Lower leg skin (tissue), 4 donors: ENCODE data around the gene CDX1. TPM values are rescaled to one million over a fixed set of nuclear protein-coding genes. Genes with fewer than 3 reads are reported as not detected.

ENCODE experiments used
- DNase-seq, 2 donors: peaks; one replicate each; pipeline ENCODE4 v3.0.0-alpha.2; 2019; ENCODE audit warnings: low spot score in 2 of 2
- H3K4me3 ChIP-seq: fragments of 200-600 bp; sonication (generic); 2 replicates; pipeline ENCODE4 v1.5.1; 2017; ENCODE audit warnings: mild to moderate bottlenecking, low read depth; ENCODE audit not compliant: poor library complexity, severe bottlenecking
- POLR2A ChIP-seq, 2 donors: fragments of 450-650 bp; IDR thresholded peaks; one replicate each; pipeline ENCODE4 v1.6.1; 2016 to 2017; ENCODE audit warnings: antibody characterized with exemption in 2 of 2, mild to moderate bottlenecking in 1 of 2, moderate library complexity in 1 of 2
- WGBS, 2 donors: methylation state at CpG; one replicate each; pipeline ENCODE4 v1.1.5; 2018; 5-methylcytosine and 5-hydroxymethylcytosine counted together
- intact Hi-C: fragments of 100-400 bp; cut with DNase I; formaldehyde crosslinking; loops from one replicate; pipeline ENCODE4 v1.15.0; 2023; ENCODE audit warnings: low total_unique reads
- total RNA-seq, 4 donors: library from RNA; depleted of rRNA; stranded (reverse); fragments of >200 nt; gene quantifications; one replicate each; pipeline ENCODE4 v1.1.0, GENCODE V29; 2016
- TF ChIP-seq, protein P1 (sequence below), 3 donors: fragments of 450-650 bp; IDR thresholded peaks; one replicate each; pipeline ENCODE4 v1.5.1; 2016; ENCODE audit warnings: antibody characterized with exemption in 3 of 3, mild to moderate bottlenecking in 3 of 3, moderate library complexity in 2 of 3

Gene CDX1
- total RNA-seq, 4 donors from 2014 or later, result not detected

DNA sequence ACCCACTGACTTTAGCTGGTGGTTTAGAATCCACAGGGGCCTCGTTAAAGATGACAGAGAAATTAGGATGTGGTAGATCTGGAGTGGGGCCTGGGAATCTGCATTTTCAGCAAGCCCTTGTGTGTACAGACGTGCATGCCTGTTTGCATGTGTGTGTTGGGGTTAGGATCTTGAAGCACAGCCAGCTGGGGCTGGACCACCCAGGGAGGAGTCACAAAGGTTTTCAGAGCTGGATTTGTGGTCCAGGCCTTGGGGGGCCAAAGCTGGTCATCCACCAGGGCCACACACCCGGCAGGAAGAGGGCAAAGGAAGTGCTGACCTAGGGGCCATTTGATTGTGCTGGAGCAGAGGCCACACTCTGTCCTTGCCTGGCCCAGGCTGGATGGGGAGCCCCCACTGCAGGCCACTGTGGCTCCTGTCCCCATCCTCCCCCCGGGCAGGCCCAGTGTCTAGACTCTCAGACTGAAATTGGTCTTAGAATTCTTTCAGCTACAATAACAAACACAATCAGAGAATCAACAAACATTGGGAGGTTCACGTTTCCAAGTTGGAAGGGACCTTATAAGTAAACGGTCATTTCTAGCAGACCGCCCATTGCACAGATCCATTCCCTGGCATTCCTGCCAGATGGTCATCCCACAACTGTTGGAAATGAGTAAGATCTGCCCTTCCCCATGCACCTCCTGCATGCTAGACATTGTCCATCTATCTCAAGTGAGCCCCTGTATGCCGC lies 10.3 kb downstream of the CDX1 start:
- no peak for DNase-seq
- TF ChIP-seq, protein P1, sequence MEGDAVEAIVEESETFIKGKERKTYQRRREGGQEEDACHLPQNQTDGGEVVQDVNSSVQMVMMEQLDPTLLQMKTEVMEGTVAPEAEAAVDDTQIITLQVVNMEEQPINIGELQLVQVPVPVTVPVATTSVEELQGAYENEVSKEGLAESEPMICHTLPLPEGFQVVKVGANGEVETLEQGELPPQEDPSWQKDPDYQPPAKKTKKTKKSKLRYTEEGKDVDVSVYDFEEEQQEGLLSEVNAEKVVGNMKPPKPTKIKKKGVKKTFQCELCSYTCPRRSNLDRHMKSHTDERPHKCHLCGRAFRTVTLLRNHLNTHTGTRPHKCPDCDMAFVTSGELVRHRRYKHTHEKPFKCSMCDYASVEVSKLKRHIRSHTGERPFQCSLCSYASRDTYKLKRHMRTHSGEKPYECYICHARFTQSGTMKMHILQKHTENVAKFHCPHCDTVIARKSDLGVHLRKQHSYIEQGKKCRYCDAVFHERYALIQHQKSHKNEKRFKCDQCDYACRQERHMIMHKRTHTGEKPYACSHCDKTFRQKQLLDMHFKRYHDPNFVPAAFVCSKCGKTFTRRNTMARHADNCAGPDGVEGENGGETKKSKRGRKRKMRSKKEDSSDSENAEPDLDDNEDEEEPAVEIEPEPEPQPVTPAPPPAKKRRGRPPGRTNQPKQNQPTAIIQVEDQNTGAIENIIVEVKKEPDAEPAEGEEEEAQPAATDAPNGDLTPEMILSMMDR (IDR thresholded peaks at IDR 0.05), result no peak
- no peak for TF ChIP-seq POLR2A (IDR thresholded peaks at IDR 0.05)
- H3K4me3 ChIP-seq, result no peak overlapping the region
- WGBS, 2 donors, result 71 to 73% methylated on average over 8 of the region's 8 CpGs
- intact Hi-C loops, result no loop called here

DNA sequence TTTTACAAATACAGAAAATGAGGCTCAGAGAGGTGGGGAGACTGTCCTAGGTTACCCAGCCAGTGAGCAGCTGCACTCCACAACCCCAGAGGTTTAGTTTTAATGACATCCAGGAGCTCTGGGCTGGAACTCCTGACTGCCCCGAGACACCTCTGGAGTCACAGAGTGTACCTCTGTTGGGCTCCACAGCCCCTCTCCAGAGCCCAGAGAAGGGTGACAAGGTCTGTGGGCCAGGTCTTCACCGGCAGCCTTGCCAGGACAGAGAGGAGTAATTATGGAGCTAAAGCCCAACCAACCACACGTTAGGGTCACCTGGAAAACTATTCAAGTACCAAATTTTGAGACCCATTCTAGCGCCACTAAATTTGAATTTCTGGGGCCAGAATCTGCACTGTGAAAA lies 11.1 kb downstream of the CDX1 start:
- intact Hi-C loops, result no loop called here
- no peak overlapping the region for H3K4me3 ChIP-seq
- 71 to 73% methylated on average over 4 of the region's 4 CpGs for WGBS, 2 donors
- TF ChIP-seq, protein P1 (IDR thresholded peaks at IDR 0.05), result no peak
- no peak for TF ChIP-seq POLR2A (IDR thresholded peaks at IDR 0.05)
- no peak for DNase-seq

- intact Hi-C loops, result no loop called here
- H3K4me3 ChIP-seq, result no peak overlapping the region
- DNase-seq, result no peak
- 64 to 87% methylated on average over 4 of the region's 4 CpGs for whole genome bisulfite sequencing, 2 donors
- TF ChIP-seq, protein P1 (IDR thresholded peaks at IDR 0.05), result no peak
- no peak for TF ChIP-seq POLR2A (IDR thresholded peaks at IDR 0.05)
Measured at GRCh38 chr5:150178262-150178661, 11.7 kb downstream of the CDX1 start.

DNA sequence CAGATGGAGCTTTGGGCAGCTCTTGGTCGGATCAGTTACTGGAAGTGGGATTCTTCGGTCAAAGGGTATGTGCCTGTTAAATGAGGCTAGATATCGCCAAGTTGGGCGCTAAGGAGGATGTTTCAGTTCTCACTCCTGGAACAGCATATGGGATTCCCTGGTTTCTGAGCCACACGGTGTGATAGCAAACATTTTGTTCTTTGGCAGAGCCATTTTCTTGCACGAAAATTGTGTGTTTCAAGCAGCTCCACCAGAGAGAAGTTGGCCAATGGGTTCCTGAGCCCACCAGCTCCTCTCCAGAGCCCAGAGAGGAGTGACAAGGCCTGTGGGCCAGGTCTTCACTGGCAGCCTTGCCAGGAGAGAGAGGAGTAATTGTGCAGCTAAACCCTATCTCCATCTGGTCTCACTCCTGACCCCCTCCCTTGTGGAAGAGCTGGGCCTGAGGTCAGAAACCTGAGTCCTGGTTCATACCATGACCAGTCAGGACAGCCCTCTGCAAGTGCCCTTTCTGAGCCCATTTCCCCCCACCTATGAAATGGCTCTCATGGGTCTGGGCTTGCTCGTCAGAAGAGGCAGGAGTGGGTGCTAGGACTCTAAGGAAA lies 12.5 kb downstream of the CDX1 start:
- 73 to 82% methylated on average over 7 of the region's 7 CpGs for WGBS, 2 donors
- DNase-seq, result no peak
- no peak for TF ChIP-seq POLR2A (IDR thresholded peaks at IDR 0.05)
- TF ChIP-seq, protein P1 (IDR thresholded peaks at IDR 0.05), result no peak
- intact Hi-C loops, result no loop called here
- H3K4me3 ChIP-seq, result no peak overlapping the region

- peak; percentile 57 to 91 for DNase-seq
- intact Hi-C loops, result no loop called here
- H3K4me3 ChIP-seq, result no peak overlapping the region
- TF ChIP-seq POLR2A (IDR thresholded peaks at IDR 0.05), result no peak
- TF ChIP-seq, protein P1 (IDR thresholded peaks at IDR 0.05), result no peak
- 40 to 64% methylated on average over 18 of the region's 18 CpGs for WGBS, 2 donors
Measured at GRCh38 chr5:150180241-150181026, 13.9 kb downstream of the CDX1 start.
